HG03045 (cell line): ENCODE measurements around the gene IZUMO1R.
"Not testable (repeated sequence)": the region's sequence is repeated elsewhere in the genome, so short reads cannot be mapped to it uniquely, and the experiment has no call there.

ENCODE experiments used
- ATAC-seq: cut with Tn5 transposase; IDR thresholded peaks from one replicate; pipeline ENCODE4 v1.9.1; 2021; ENCODE audit warnings: mild to moderate bottlenecking, moderate library complexity; ENCODE audit not compliant: unreplicated experiment

Gene IZUMO1R

GRCh38 chr11:94322501-94322900, 18.1 kb downstream of the IZUMO1R start:
- no peak for ATAC-seq

- ATAC-seq = peak; percentile 75
Measured at GRCh38 chr11:94325681-94326080, 21.3 kb downstream of the IZUMO1R start.

DNA sequence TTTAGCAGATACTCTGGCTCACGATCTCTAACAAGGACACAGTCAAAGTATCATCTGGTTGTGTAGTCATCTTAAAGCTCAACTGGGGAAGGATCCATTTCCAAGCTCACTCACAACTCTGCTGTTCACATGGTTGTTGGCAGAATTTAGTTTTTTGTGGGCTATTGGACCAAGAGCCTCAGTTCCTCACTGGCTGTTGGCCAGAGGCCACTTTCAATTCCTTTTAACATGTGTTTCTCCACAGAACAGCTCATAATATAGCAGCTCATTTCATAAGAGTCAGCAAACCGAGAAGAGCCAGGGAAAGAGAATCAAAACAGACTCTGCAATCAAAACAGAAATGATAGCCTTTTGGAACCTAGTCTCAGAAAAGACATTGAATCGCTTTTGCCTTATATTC, 22.6 kb downstream of the IZUMO1R start:
- ATAC-seq = no peak

GRCh38 chr11:94328587-94329080, 24.3 kb downstream of the IZUMO1R start:
- no peak for ATAC-seq

DNA sequence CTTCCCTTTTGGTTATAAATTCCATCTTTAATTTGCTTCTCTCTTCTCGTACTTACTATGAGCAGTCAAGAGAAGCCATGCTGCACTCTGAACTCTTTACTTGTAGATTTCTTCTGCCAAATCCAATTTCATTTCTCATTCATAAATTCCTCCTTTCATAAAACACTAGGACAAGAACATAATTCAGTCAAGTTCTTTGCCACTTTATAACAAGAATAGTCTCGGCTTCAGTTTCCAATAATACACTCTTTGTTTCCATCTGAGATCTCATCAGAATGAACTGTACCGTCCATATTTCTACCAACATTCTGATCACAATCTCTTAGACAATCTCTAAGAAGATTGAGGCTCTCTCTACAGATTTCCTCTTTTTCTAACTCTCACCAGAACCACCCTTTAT, 25.1 kb downstream of the IZUMO1R start:
- no peak for ATAC-seq

DNA sequence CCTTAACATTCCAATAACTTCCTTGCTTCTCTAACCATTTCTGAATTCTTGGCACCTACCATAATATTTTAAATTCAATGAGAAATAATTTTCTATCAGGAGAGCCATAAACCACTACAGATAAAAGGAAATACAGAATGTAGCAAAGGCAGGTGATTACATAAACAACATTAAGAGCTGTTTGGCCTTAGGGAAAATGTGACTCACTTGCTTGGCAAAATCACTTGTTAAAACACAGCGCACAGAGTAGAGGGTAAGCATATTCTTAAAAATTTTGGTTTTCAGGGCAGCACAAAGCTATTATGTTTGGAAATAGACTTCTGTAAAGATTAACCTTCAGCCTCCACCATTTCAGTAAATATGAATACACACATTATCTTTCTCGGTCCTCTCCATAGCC, 26.4 kb downstream of the IZUMO1R start:
- no peak for ATAC-seq

- ATAC-seq = no peak
Measured at GRCh38 chr11:94332814-94333213, 28.4 kb downstream of the IZUMO1R start.

DNA sequence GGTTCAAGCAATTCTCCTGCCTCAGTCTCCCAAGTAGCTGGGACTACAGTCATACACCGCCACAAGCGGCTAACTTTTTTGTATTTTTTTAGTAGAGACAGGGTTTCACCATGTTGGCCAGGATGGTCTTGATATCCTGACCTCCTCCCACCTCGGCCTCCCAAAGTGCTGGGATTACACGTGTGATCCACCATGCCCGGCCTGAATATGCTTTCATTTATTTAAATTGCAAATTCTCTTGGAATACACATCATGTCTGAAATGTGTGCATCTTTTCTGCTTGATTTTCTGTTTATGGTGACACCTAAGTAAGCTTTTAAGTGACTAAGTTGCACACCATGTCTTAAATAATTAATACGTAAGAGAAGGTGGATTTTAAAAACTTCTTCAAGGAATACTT, 31.7 kb downstream of the IZUMO1R start:
- ATAC-seq = no peak

DNA sequence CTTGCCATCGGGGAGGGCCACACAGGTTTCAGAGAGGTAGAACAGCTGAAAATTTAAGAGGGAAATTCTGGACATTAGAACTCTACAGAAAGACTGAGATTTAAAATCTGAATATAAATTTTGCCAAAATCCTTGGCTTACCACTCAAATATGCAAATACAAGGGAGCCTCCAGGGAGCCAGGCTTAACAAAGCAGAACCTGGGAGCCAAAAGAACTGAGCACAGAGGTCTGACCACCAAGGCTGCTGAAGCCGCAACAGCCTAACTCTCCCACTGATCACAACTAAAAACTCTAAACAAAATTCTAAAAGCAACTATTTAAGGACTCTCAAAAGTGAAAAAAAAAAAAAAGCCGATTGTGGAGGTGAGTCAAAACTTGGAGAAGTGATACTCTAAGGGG, 34.3 kb downstream of the IZUMO1R start:
- ATAC-seq = no peak

DNA sequence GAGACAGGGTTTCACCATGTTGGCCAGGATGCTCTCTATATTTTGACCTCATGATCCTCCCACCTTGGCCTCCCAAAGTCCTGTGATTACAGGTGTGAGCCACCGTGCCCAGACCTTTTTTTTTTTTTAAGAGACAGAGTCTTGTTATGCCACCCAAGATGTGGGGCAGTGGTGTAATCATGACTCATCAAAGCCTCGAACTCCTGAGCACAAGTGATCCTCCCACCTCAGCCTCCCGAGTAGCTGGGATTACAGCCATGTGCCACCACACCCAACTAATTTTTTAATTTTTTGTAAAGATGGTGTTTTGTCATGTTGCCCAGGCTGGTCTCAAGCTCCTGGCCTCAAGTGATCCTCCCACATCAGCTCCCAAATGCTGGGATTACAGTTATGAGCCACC, 37.9 kb downstream of the IZUMO1R start:
- ATAC-seq = no peak

DNA sequence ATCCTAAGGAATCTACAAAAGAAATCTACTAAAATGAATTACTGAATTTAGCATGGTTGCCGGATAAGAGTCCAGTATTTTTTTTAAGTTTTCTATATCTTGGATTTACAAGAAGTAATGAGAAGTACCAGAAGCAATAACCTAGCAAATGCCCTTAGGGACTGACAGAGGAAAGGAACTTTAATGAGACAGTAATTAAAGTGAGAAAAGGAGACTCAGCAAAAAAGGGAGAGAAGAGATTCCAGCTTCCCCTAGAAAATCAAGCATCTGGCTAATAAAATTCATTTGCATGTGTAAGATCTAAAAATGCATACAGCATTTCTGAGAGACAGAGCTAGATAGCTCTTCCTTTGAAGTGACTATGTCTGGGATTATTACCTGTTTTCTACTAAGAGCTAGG, 39.1 kb downstream of the IZUMO1R start:
- ATAC-seq = no peak

DNA sequence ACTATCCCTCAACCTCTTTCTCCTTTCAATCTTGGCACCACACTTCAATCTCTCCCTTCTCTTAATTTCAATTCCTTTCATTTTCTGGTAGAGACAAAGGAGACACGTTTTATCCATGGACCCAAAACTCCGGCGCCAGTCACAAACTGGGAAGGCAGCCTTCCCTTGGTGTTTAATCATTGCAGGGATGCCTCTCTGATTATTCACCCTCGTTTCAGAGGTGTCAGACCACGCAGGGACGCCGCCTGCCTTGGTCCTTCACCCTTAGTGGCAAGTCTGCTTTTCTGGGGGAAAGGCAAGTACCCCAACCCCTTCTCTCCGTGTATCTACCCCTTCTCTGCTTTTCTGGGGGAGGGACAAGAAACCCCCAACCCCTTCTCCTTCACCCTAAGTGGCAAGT, 41.9 kb downstream of the IZUMO1R start:
- not testable (repeated sequence) for ATAC-seq

DNA sequence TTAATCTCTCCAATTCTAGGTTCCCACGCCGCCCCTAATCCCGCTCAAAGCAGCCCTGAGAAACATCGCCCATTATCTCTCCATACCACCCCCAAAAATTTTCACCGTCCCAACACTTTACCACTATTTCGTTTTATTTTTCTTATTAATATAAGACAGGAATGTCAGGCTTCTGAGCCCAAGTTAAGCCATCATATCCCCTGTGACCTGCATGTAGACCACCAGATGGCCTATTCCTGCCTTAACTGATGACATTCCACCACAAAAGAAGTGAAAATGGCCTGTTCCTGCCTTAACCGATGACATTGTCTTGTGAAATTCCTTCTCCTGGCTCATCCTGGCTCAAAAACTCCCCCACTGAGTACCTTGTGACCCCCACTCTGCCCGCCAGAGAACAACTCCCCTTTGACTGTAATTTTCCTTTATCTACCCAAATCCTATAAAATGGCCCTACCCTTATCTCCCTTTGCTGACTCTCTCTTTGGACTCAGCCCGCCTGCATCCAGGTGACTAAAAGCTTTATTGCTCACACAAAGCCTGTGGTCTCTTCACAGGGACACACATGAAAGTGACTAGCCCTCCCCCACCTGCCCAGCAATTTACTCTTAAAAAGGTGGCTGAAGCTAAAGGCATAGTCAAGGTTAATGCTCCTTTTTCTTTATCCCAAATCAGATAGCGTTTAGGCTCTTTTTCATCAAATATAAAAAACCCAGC, 46.6 kb downstream of the IZUMO1R start:
- not testable (repeated sequence) for ATAC-seq
